ENCODE results near the gene JAM3.

- TF ChIP-seq CTCF (IDR thresholded peaks at IDR 0.05) (no peak), POLR2A (IDR thresholded peaks at IDR 0.05) (no peak)
These were observed 28.2 kb upstream of the JAM3 start for GRCh38 chr11:134040386-134041302.
